ENCODE measurements around the gene AADAT.

Gene AADAT

GRCh38 chr4:170079981-170080380 is 9.8 kb downstream of the AADAT start:
- Histone ChIP-seq H3K4me1 (ENCODE audit: control insufficient read depth, low read length) (no peaks in the 10 kb centered on the region), H3K9me2 (replicated peaks; ENCODE audit: control insufficient read depth, low read length) (no peaks in the 10 kb centered on the region), H3F3A (ENCODE audit: control insufficient read depth, insufficient read depth) (no peaks in the 10 kb centered on the region), H3K79me2 (ENCODE audit: control insufficient read depth, low read length) (no peaks in the 10 kb centered on the region), H3K4me2 (ENCODE audit: low read length) (no peak overlapping the region), H3K36me3 (ENCODE audit: control insufficient read depth, low read length) (no peaks in the 10 kb centered on the region), H4K20me1 (ENCODE audit: control insufficient read depth, insufficient read depth, low read depth, low read length) (no peaks in the 10 kb centered on the region), H3K27me3 (ENCODE audit: control insufficient read depth, low read length) (no peaks in the 10 kb centered on the region), H3K27ac (ENCODE audit: low read depth, low read length) (no peak overlapping the region), H3K4me3 (ENCODE audit: low read length) (no peak overlapping the region), H3K9me3 (ENCODE audit: control insufficient read depth, insufficient read depth, low read length) (no peaks in the 10 kb centered on the region)
- TF ChIP-seq CTCF (IDR thresholded peaks at IDR 0.05; ENCODE audit: low read depth, low read length, poor library complexity, severe bottlenecking) (no peak), EZH2phosphoT487 (IDR thresholded peaks at IDR 0.05; ENCODE audit: borderline replicate concordance, low read length) (no peak)

DNA sequence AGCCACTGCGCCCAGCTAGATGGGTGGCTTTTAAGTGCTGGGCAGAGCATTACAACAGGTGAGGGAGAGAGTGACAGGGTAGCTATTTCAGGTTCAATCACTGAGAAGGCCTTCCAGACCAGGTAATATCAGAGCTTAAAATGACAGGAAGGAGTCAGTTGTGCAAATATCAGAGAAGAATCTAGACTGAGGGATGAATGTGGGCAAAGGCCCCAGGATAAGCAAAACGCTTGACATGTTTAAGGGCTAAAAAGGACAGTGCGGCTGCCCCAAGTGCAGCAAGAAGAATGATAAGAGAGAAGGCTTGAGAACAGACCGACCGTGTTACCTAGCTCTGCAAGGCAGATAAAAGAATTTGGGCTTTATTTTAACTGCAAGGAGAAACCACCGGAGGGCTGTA is 18.6 kb downstream of the AADAT start:
- Histone ChIP-seq H3K9me2 (replicated peaks; ENCODE audit: control insufficient read depth, low read length) (no peaks in the 10 kb centered on the region), H3K4me2 (ENCODE audit: low read length) (no peak overlapping the region), H3K9me3 (ENCODE audit: control insufficient read depth, insufficient read depth, low read length) (no peaks in the 10 kb centered on the region), H4K20me1 (ENCODE audit: control insufficient read depth, insufficient read depth, low read depth, low read length) (no peaks in the 10 kb centered on the region), H3K79me2 (ENCODE audit: control insufficient read depth, low read length) (no peaks in the 10 kb centered on the region), H3F3A (ENCODE audit: control insufficient read depth, insufficient read depth) (no peaks in the 10 kb centered on the region), H3K27me3 (ENCODE audit: control insufficient read depth, low read length) (no peaks in the 10 kb centered on the region), H3K27ac (ENCODE audit: low read depth, low read length) (no peak overlapping the region), H3K36me3 (ENCODE audit: control insufficient read depth, low read length) (no peaks in the 10 kb centered on the region), H3K4me1 (ENCODE audit: control insufficient read depth, low read length) (no peaks in the 10 kb centered on the region), H3K4me3 (ENCODE audit: low read length) (no peak overlapping the region)
- TF ChIP-seq CTCF (IDR thresholded peaks at IDR 0.05; ENCODE audit: low read depth, low read length, poor library complexity, severe bottlenecking): no peak

DNA sequence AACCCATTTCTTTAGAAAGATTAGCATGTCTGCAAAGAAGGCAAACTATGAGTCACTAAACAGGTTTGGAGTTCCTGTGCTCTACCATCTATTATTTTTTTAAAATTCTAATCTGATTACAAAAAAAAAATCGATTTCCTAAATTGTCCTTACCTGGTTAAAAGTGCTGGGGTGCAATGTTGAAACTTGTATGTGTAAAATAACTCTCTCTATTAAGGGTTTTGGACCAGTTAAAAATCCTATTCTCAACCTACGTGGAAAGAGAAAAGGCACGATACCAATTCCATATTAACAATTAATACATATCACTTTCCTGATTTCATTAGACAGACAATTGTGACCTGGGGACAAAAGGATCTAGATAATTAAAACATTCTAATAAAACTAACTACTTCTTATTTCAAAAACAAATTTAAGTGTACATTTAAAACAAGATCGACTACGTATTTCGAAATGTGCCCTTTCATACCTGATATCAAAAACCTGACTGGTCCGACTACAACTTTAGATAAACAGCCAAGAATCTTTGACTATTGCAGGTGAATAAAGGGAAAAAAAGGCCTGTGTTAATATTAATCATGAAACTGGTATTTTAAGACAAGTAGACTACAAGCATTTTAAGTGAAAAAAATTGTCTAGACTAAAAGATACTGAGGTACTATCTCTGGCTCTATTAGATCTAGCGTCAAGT is 21.2 kb downstream of the AADAT start:
- Histone ChIP-seq H3F3A (ENCODE audit: control insufficient read depth, insufficient read depth) (no peaks in the 10 kb centered on the region), H3K79me2 (ENCODE audit: control insufficient read depth, low read length) (no peaks in the 10 kb centered on the region), H3K4me2 (ENCODE audit: low read length) (no peak overlapping the region), H3K9me3 (ENCODE audit: control insufficient read depth, insufficient read depth, low read length) (no peaks in the 10 kb centered on the region), H3K4me3 (ENCODE audit: low read length) (no peak overlapping the region), H3K9me2 (replicated peaks; ENCODE audit: control insufficient read depth, low read length) (no peaks in the 10 kb centered on the region), H4K20me1 (ENCODE audit: control insufficient read depth, insufficient read depth, low read depth, low read length) (no peaks in the 10 kb centered on the region), H3K36me3 (ENCODE audit: control insufficient read depth, low read length) (no peaks in the 10 kb centered on the region), H3K4me1 (ENCODE audit: control insufficient read depth, low read length) (no peaks in the 10 kb centered on the region), H3K27me3 (ENCODE audit: control insufficient read depth, low read length) (no peaks in the 10 kb centered on the region), H3K27ac (ENCODE audit: low read depth, low read length) (no peak overlapping the region)
- TF ChIP-seq EZH2phosphoT487 (IDR thresholded peaks at IDR 0.05; ENCODE audit: borderline replicate concordance, low read length) (no peak), CTCF (IDR thresholded peaks at IDR 0.05; ENCODE audit: low read depth, low read length, poor library complexity, severe bottlenecking) (no peak)

All from DOHH2 (cell line).